MM.1S (cell line): Measurements from ENCODE around the gene CSTA.

ENCODE experiments used
- DNase-seq: peaks from one replicate; pipeline ENCODE4 v3.0.0-alpha.2; 2015
- H2AFZ ChIP-seq: fragments of 300-600 bp; sonication (generic); 2 replicates; pipeline ENCODE4 v1.6.0; 2016; ENCODE audit warnings: antibody characterized with exemption, low read length
- H3F3A ChIP-seq: fragments of 300-600 bp; sonication (generic); 2 replicates; pipeline ENCODE4 v1.6.1; 2016; ENCODE audit warnings: mild to moderate bottlenecking, antibody characterized with exemption, low read length, moderate library complexity, mixed read lengths; ENCODE audit not compliant: insufficient read depth
- H3K27ac ChIP-seq: fragments of 300-600 bp; sonication (generic); 2 replicates; pipeline ENCODE4 v1.5.1; 2016; ENCODE audit warnings: mild to moderate bottlenecking, low read length
- H3K27me3 ChIP-seq: fragments of 300-600 bp; sonication (generic); replicated peaks from 2 replicates; pipeline ENCODE4 v1.6.0; 2016; ENCODE audit warnings: low read length; ENCODE audit not compliant: insufficient read depth
- H3K36me3 ChIP-seq: fragments of 300-600 bp; sonication (generic); replicated peaks from 2 replicates; pipeline ENCODE4 v1.6.1; 2016; ENCODE audit warnings: mild to moderate bottlenecking, low read length, mixed read lengths; ENCODE audit not compliant: insufficient read depth
- H3K4me1 ChIP-seq: fragments of 300-600 bp; sonication (generic); 2 replicates; pipeline ENCODE4 v1.6.1; 2016; ENCODE audit warnings: low read length, mixed read lengths
- H3K4me2 ChIP-seq: fragments of 300-600 bp; sonication (generic); 2 replicates; pipeline ENCODE4 v1.6.0; 2016; ENCODE audit warnings: low read depth, low read length
- H3K4me3 ChIP-seq: fragments of 300-600 bp; sonication (generic); 2 replicates; pipeline ENCODE4 v1.5.1; 2016; ENCODE audit warnings: low read length, mixed read lengths
- H3K79me2 ChIP-seq: fragments of 300-600 bp; sonication (generic); 2 replicates; pipeline ENCODE4 v1.6.1; 2016; ENCODE audit warnings: mixed run types, low read length, mixed read lengths
- H3K9ac ChIP-seq: fragments of 300-600 bp; sonication (generic); 2 replicates; pipeline ENCODE4 v1.6.1; 2016; ENCODE audit warnings: low read length, mixed read lengths
- H3K9me2 ChIP-seq: fragments of 300-600 bp; sonication (generic); replicated peaks from 2 replicates; pipeline ENCODE4 v1.6.1; 2016; ENCODE audit warnings: mild to moderate bottlenecking, low read length, mixed read lengths; ENCODE audit not compliant: insufficient read depth
- H3K9me3 ChIP-seq: fragments of 300-600 bp; sonication (generic); replicated peaks from 2 replicates; pipeline ENCODE4 v1.6.1; 2016; ENCODE audit warnings: mild to moderate bottlenecking, low read length, mixed read lengths; ENCODE audit not compliant: insufficient read depth
- H4K20me1 ChIP-seq: fragments of 300-600 bp; sonication (generic); 2 replicates; pipeline ENCODE4 v1.6.1; 2016; ENCODE audit warnings: mild to moderate bottlenecking, low read length, moderate library complexity, mixed read lengths; ENCODE audit not compliant: insufficient read depth
- CTCF ChIP-seq: fragments of 300-600 bp; sonication (generic); IDR thresholded peaks from 2 replicates; pipeline ENCODE4 v1.5.1; 2016; ENCODE audit warnings: antibody characterized with exemption, low read length, mixed read lengths
- EZH2 ChIP-seq: fragments of 300-600 bp; sonication (generic); optimal IDR thresholded peaks from 2 replicates; pipeline ENCODE3; 2017; ENCODE audit warnings: low read depth, mild to moderate bottlenecking, antibody characterized with exemption, low read length, mixed read lengths
- EZH2phosphoT487 ChIP-seq: fragments of 300-600 bp; sonication (generic); IDR thresholded peaks from 2 replicates; pipeline ENCODE4 v1.6.1; 2018; ENCODE audit warnings: antibody characterized with exemption, low read length

The CSTA gene

GRCh38 chr3:122313281-122313680 is 11.8 kb upstream of the CSTA start:
- Histone ChIP-seq H3K79me2 (no peaks in the 10 kb centered on the region), H3K27me3 (no peaks in the 10 kb centered on the region), H4K20me1 (no peaks in the 10 kb centered on the region), H3F3A (no peaks in the 10 kb centered on the region), H3K9me3 (no peaks in the 10 kb centered on the region), H3K4me1 (no peaks in the 10 kb centered on the region), H3K9me2 (no peaks in the 10 kb centered on the region), H2AFZ (no peak overlapping the region), H3K4me3 (no peak overlapping the region), H3K36me3 (no peaks in the 10 kb centered on the region), H3K4me2 (no peak overlapping the region), H3K9ac (no peak overlapping the region), H3K27ac (no peak overlapping the region)
- DNase-seq: no peak
- TF ChIP-seq CTCF: no peak
- TF ChIP-seq EZH2phosphoT487: no peak
- TF ChIP-seq EZH2: no peak

- Histone ChIP-seq H3K36me3 (no peaks in the 10 kb centered on the region), H2AFZ (no peak overlapping the region), H3K27me3 (no peaks in the 10 kb centered on the region), H3K4me3 (no peak overlapping the region), H4K20me1 (no peaks in the 10 kb centered on the region), H3F3A (no peaks in the 10 kb centered on the region), H3K27ac (no peak overlapping the region), H3K9me2 (no peaks in the 10 kb centered on the region), H3K4me2 (no peak overlapping the region), H3K9ac (no peak overlapping the region), H3K4me1 (no peaks in the 10 kb centered on the region), H3K9me3 (no peaks in the 10 kb centered on the region), H3K79me2 (no peaks in the 10 kb centered on the region)
- DNase-seq: no peak
- TF ChIP-seq EZH2phosphoT487 (no peak), EZH2 (no peak), CTCF (no peak)
Measured at GRCh38 chr3:122314228-122314876, 10.7 kb upstream of the CSTA start.

- H3K9me2 ChIP-seq: no peaks in the 10 kb centered on the region
- H2AFZ ChIP-seq: no peak overlapping the region
- TF ChIP-seq EZH2: no peak
- no peak for TF ChIP-seq EZH2phosphoT487
Measured at GRCh38 chr3:122315619-122316018, 9.4 kb upstream of the CSTA start.

GRCh38 chr3:122316368-122316767 is 8.7 kb upstream of the CSTA start:
- Histone ChIP-seq H3K9ac (no peak overlapping the region), H3F3A (no peaks in the 10 kb centered on the region), H3K9me3 (no peaks in the 10 kb centered on the region), H3K27me3 (no peaks in the 10 kb centered on the region), H3K4me3 (no peak overlapping the region), H3K79me2 (no peaks in the 10 kb centered on the region), H3K4me2 (no peak overlapping the region), H3K36me3 (no peaks in the 10 kb centered on the region), H3K4me1 (no peaks in the 10 kb centered on the region), H3K27ac (no peak overlapping the region), H3K9me2 (no peaks in the 10 kb centered on the region), H2AFZ (no peak overlapping the region), H4K20me1 (no peaks in the 10 kb centered on the region)
- no peak for TF ChIP-seq EZH2phosphoT487
- TF ChIP-seq CTCF: no peak
- TF ChIP-seq EZH2: no peak
- no peak for DNase-seq

More at GRCh38 chr3:122315619-122316018, 9.4 kb upstream of the CSTA start:
- Histone ChIP-seq H3K9me3 (no peaks in the 10 kb centered on the region), H3K4me1 (no peaks in the 10 kb centered on the region), H4K20me1 (no peaks in the 10 kb centered on the region), H3K9ac (no peak overlapping the region), H3K79me2 (no peaks in the 10 kb centered on the region), H3K4me3 (no peak overlapping the region), H3K27ac (no peak overlapping the region), H3F3A (no peaks in the 10 kb centered on the region), H3K27me3 (no peaks in the 10 kb centered on the region), H3K36me3 (no peaks in the 10 kb centered on the region), H3K4me2 (no peak overlapping the region)
- DNase-seq: no peak
